IPS-20b (cell line): ENCODE data around the gene RBSN.

Experiments used
- H3K27ac ChIP-seq: one replicate; pipeline ENCODE4 v1.5.1; 2013; ENCODE audit warnings: low read length
- H3K27me3 ChIP-seq: 2 replicates; pipeline ENCODE4 v1.6.1; 2013; ENCODE audit warnings: mild to moderate bottlenecking, low read length, inconsistent platforms; ENCODE audit not compliant: insufficient read depth
- H3K36me3 ChIP-seq: 2 replicates; pipeline ENCODE4 v1.6.1; 2013; ENCODE audit warnings: low read depth, mild to moderate bottlenecking, inconsistent platforms, low read length, moderate library complexity; ENCODE audit not compliant: insufficient read depth
- H3K4me1 ChIP-seq: 2 replicates; pipeline ENCODE4 v1.6.1; 2013; ENCODE audit warnings: mild to moderate bottlenecking, control low read depth, inconsistent platforms, low read length, moderate library complexity; ENCODE audit not compliant: insufficient read depth
- H3K4me3 ChIP-seq: 2 replicates; pipeline ENCODE4 v1.5.1; 2013; ENCODE audit warnings: mild to moderate bottlenecking, low read length, inconsistent platforms
- H3K9ac ChIP-seq: 2 replicates; pipeline ENCODE4 v1.6.1; 2013; ENCODE audit warnings: low read depth, mild to moderate bottlenecking, inconsistent platforms, low read length, moderate library complexity
- H3K9me3 ChIP-seq: 2 replicates; pipeline ENCODE4 v1.6.1; 2013; ENCODE audit warnings: mild to moderate bottlenecking, low read depth, low read length, inconsistent platforms; ENCODE audit not compliant: insufficient read depth

RBSN gene

GRCh38 chr3:15038306-15038705 is 60.6 kb downstream of the RBSN start:
- no peak overlapping the region for H3K27ac ChIP-seq
- H3K36me3 ChIP-seq, result peaks cover 97% of the 10 kb centered on the region
- H3K4me3 ChIP-seq, result no peak overlapping the region
- no peaks in the 10 kb centered on the region for H3K4me1 ChIP-seq
- H3K9ac ChIP-seq, result no peak overlapping the region
- no peaks in the 10 kb centered on the region for H3K27me3 ChIP-seq
- H3K9me3 ChIP-seq, result no peaks in the 10 kb centered on the region

DNA sequence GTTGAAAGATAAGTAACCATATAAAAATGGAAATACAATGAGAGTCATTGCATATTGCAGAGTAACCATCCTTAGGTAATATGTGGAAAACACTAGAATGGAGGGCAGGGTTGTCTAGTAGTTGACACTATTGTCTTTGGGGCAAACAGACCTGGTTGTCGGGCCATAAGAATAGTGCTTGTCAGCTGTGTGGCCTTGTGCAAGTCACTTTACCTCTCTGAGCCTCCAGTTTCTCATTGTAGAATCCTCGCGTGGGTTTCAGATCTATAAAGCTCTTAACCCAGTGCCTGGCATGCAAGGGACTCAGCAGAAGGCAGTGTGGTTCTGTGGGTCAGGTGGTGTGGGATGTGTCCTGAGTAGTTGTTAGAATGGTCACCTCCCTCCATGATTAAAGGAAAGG is 65.8 kb downstream of the RBSN start:
- Histone ChIP-seq H3K4me3 (no peak overlapping the region), H3K36me3 (peaks cover 96% of the 10 kb centered on the region), H3K27me3 (no peaks in the 10 kb centered on the region), H3K9me3 (no peaks in the 10 kb centered on the region), H3K4me1 (no peaks in the 10 kb centered on the region), H3K27ac (no peak overlapping the region), H3K9ac (no peak overlapping the region)

DNA sequence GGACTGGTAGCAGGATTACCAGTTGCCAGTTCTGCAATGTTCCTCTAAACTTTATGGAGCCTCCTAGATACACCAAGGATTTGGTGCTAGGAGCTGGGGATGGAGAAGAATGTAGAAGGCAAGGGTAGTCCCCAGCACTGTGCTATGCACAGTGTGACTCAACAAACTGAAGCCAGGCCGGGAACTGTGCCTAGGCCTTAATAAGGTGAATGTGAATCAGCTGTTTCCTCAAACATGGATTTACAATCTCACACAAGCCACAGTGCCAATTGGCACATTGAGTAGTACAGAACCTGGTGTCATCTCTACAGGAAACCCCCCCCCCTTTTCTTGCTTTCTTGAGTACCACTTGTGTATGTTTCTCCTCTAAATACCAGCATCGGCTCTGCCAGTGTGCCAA is 66.3 kb downstream of the RBSN start:
- no peak overlapping the region for H3K9ac ChIP-seq
- H3K27ac ChIP-seq, result no peak overlapping the region
- H3K4me3 ChIP-seq, result no peak overlapping the region
- H3K4me1 ChIP-seq, result no peaks in the 10 kb centered on the region
- H3K27me3 ChIP-seq, result no peaks in the 10 kb centered on the region
- H3K9me3 ChIP-seq, result no peaks in the 10 kb centered on the region
- peaks cover 95% of the 10 kb centered on the region for H3K36me3 ChIP-seq

- Histone ChIP-seq H3K36me3 (peaks cover 94% of the 10 kb centered on the region), H3K9ac (no peak overlapping the region)
These were observed 69.3 kb downstream of the RBSN start for GRCh38 chr3:15029625-15030024.

DNA sequence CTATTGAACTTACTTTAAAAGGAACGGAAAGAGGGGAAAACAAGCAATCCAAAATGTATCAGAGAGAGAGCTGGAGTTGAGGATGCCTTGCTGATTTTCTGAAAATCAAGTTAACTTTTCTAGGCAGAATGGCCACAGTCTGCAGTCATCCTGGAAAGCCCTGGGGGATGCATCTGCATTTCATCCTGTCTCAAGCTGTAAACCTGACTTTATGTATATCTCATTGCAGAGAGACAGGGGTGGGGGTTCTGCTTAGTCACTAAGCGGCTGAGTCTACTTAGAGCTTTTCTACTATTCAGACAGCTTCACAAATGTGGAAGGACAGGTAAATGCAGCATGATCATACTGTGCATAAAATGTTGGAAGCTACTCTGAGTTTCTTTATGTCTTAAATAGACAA is 75.2 kb downstream of the RBSN start:
- H3K36me3 ChIP-seq, result peaks cover 89% of the 10 kb centered on the region
- no peak overlapping the region for H3K27ac ChIP-seq
- H3K9ac ChIP-seq, result no peak overlapping the region
- H3K4me1 ChIP-seq, result no peaks in the 10 kb centered on the region
- no peaks in the 10 kb centered on the region for H3K9me3 ChIP-seq
- H3K4me3 ChIP-seq, result no peak overlapping the region
- no peaks in the 10 kb centered on the region for H3K27me3 ChIP-seq

More at GRCh38 chr3:15029625-15030024, 69.3 kb downstream of the RBSN start:
- no peaks in the 10 kb centered on the region for H3K27me3 ChIP-seq
- no peak overlapping the region for H3K27ac ChIP-seq
- no peak overlapping the region for H3K4me3 ChIP-seq
- no peaks in the 10 kb centered on the region for H3K4me1 ChIP-seq
- no peaks in the 10 kb centered on the region for H3K9me3 ChIP-seq

DNA sequence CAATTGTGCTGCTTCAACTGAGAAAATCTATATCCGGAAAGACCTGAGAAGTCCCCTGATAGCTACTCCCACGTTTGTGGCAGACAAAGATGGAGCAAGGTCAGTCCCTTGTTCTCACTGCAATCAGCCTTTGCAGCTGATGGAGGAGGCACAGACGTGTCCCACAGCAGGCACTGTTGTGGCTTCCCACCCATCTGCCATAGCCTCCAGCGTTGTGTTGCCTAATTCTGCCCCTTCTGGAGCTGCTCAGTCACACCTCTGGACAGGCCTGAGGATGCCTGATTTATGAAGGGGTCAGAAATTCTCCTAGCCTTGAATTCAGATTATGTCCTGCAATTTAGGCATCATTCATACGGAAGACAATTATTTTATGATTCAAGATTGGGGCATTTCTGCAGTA is 75.7 kb downstream of the RBSN start:
- Histone ChIP-seq H3K36me3 (peaks cover 89% of the 10 kb centered on the region), H3K9me3 (no peaks in the 10 kb centered on the region)

More for the DNA sequence above, 75.7 kb downstream of the RBSN start:
- H3K27ac ChIP-seq, result no peak overlapping the region
- no peak overlapping the region for H3K9ac ChIP-seq
- no peaks in the 10 kb centered on the region for H3K4me1 ChIP-seq
- H3K4me3 ChIP-seq, result no peak overlapping the region
- H3K27me3 ChIP-seq, result no peaks in the 10 kb centered on the region
